ENCODE results near the gene PTPRCAP. TPM values are rescaled to one million over a fixed set of nuclear protein-coding genes. Genes with fewer than 3 reads are reported as not detected.
"Not testable (repeated sequence)": the region's sequence is repeated elsewhere in the genome, so short reads cannot be mapped to it uniquely, and the experiment has no call there.

Gene PTPRCAP
- total RNA-seq, 4 donors from 2014 or later, result 17.3 to 56.9 (median 21.7) TPM

- Histone ChIP-seq H3K4me1 (peaks cover 0 to 34% (median 17%) of the 10 kb centered on the region in 4 donors), H3K4me3 (peak within 1 kb of the TSS; percentile 47 to 68 (median 58)), H3K27ac (peak within 1 kb of the TSS; percentile 83 to 88 (median 85)), H3K27me3 (no peaks in the 10 kb centered on the region), H3K36me3 (peaks cover 0 to 13% (median 0%) of the 10 kb centered on the region in 3 donors), H3K9me3 (no peaks in the 10 kb centered on the region)
- DNase-seq, result peak; percentile 95 to 99 (median 97)
- TF ChIP-seq CTCF (IDR thresholded peaks at IDR 0.05) (peak; percentile 12 to 59 (median 32)), POLR2A (IDR thresholded peaks at IDR 0.05) (peak; percentile 59 to 80)
Observed at GRCh38 chr11:67482827-67483798, 45.6 kb upstream of the PTPRCAP start, which contains the start of gene AIP. AIP (plus strand) TSS chr11:67483026; CDS start chr11:67483159, 133 bp downstream.

GRCh38 chr11:67482275-67482826, 44.9 kb upstream of the PTPRCAP start:
- peak overlapping the region; percentile 47 to 68 (median 58) for H3K4me3 ChIP-seq
- H3K27ac ChIP-seq, result peak overlapping the region; percentile 83 to 88 (median 85)
- no peaks in the 10 kb centered on the region for H3K9me3 ChIP-seq
- TF ChIP-seq POLR2A (IDR thresholded peaks at IDR 0.05), result no peak
- TF ChIP-seq CTCF (IDR thresholded peaks at IDR 0.05), result no peak
- peaks cover 0 to 34% (median 17%) of the 10 kb centered on the region in 4 donors for H3K4me1 ChIP-seq
- H3K27me3 ChIP-seq, result no peaks in the 10 kb centered on the region
- peak in 1 of 3 donors; percentile 50 for DNase-seq
- H3K36me3 ChIP-seq, result peaks cover 0 to 6% (median 0%) of the 10 kb centered on the region in 3 donors

GRCh38 chr11:67477344-67478050, 40.0 kb upstream of the PTPRCAP start:
- not testable (repeated sequence) for DNase-seq, H3K4me1 ChIP-seq, H3K4me3 ChIP-seq, H3K9me3 ChIP-seq, H3K27me3 ChIP-seq, H3K27ac ChIP-seq, H3K36me3 ChIP-seq

- H3K4me3 ChIP-seq, H3K9me3 ChIP-seq, H3K36me3 ChIP-seq, H3K4me1 ChIP-seq, H3K27ac ChIP-seq, H3K27me3 ChIP-seq, DNase-seq: not testable (repeated sequence)
Observed at GRCh38 chr11:67476692-67477091, 39.2 kb upstream of the PTPRCAP start.

- Histone ChIP-seq H3K9me3 (no peaks in the 10 kb centered on the region), H3K27ac (no peak overlapping the region), H3K4me3 (no peak overlapping the region), H3K4me1 (peaks cover 0 to 12% (median 3%) of the 10 kb centered on the region in 4 donors), H3K27me3 (no peaks in the 10 kb centered on the region), H3K36me3 (no peaks in the 10 kb centered on the region)
- no peak for DNase-seq
- TF ChIP-seq POLR2A (IDR thresholded peaks at IDR 0.05) (no peak), CTCF (IDR thresholded peaks at IDR 0.05) (no peak)
Observed at GRCh38 chr11:67472882-67473281, 35.4 kb upstream of the PTPRCAP start.

- Histone ChIP-seq H3K9me3 (no peaks in the 10 kb centered on the region), H3K27me3 (no peaks in the 10 kb centered on the region), H3K4me1 (peaks cover 0 to 23% (median 3%) of the 10 kb centered on the region in 4 donors), H3K4me3 (no peak overlapping the region), H3K27ac (no peak overlapping the region), H3K36me3 (no peaks in the 10 kb centered on the region)
- no peak for DNase-seq
- TF ChIP-seq POLR2A (IDR thresholded peaks at IDR 0.05), result no peak
- no peak for TF ChIP-seq CTCF (IDR thresholded peaks at IDR 0.05)
Observed at GRCh38 chr11:67470337-67471002, 33.0 kb upstream of the PTPRCAP start.
